HG02885 (cell line): ENCODE data around the gene SYNGAP1.
"Not testable (repeated sequence)": the region's sequence is repeated elsewhere in the genome, so short reads cannot be mapped to it uniquely, and the experiment has no call there.

Source experiments
- ATAC-seq: cut with Tn5 transposase; IDR thresholded peaks from one replicate; pipeline ENCODE4 v1.9.1; 2021; ENCODE audit warnings: mild to moderate bottlenecking; ENCODE audit not compliant: unreplicated experiment, poor library complexity

SYNGAP1 gene

DNA sequence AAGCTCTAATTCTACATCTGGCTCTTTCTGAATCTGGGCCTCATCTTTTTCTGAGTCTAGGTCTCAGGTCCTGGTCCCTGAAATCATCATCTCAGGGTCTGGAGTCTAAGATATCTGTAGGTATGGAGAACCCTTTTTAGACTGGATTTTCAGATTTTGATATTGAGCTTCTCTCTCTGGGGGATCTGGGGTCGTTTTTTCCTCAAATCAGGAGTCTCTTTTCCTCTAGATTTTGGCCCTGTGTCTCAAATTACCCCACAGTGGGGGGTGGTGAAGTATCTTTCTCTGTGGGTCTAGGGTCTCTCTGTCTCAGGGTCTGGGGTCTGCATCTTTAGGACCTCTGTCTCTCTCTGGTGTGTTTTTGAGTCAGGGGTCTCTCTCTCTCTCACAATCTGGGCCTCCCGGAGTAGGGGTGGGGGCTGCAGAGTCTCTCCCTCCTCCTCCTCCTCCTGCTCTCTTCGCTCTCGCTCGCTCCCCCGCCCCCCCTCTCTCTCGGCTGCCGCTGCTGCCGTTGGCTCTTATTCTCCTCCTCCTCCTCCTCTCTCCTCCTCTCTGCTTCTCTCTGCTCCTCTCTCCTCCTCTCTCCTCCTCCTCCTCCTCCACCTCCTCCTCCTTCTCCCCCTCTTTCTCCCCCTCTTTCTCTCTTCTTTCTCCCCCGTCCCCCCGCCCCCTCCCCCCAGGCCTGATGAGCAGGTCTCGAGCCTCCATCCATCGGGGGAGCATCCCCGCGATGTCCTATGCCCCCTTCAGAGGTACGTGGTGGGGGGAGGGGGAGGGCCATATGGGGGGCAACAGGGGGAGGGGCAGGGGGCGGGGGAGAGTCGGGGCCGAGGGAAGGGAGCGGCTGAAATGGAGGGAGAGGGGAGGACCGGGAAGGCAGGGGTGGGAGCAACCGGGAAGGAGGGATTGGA, at the start of gene SYNGAP1:
SYNGAP1 (plus strand) TSS at position 486 of the 911 bp plus-strand sequence; CDS start at position 686, 200 bp downstream.
- ATAC-seq = no peak

DNA sequence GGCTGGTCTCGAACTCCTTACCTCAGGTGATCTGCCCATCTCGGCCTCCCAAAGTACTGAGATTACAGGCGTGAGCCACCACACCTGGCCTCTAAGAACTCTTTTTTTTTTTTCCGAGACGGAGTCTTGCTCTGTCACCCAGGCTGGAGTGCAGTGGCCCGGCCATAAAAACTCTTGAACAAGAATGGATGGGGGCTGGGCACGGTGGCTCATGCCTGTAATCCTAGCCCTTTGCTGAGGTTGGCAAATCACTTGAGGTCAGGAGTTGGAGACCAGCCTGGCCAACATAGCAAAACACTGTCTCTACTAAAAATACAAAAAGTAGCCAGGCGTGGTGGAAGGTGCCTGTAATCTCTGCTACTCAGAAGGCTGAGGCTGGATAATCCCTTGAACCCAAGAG, 48.0 kb upstream of the SYNGAP1 start:
- not testable (repeated sequence) for ATAC-seq

DNA sequence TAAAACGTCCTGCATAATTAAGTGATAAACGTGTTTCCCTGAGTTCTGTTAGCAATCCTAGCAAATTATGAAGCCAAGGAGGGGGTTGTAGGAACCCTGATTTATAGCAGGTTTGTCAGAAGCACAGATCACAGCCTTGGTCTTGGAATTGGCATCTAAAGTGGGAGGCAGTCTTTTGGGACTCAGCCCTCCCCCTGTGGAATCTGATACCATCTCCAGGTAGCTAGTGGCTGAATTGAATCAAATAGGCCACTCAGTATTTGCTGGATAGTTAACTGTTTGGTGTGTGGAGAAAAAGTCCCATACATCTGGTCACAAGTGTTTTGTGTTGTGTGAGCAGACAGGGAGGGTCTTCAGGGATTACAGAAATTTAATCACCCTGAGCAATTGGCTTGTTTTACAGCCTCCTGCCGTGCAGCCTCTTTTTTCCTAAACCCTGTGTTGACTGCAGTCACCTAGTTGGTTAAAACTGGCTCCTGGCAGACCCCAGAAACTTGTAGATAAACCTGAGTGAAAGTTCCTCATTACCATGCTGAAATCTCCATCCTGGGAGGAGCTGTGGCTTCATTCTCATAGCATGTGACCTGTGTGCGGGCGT, 47.2 kb upstream of the SYNGAP1 start:
- no peak for ATAC-seq

DNA sequence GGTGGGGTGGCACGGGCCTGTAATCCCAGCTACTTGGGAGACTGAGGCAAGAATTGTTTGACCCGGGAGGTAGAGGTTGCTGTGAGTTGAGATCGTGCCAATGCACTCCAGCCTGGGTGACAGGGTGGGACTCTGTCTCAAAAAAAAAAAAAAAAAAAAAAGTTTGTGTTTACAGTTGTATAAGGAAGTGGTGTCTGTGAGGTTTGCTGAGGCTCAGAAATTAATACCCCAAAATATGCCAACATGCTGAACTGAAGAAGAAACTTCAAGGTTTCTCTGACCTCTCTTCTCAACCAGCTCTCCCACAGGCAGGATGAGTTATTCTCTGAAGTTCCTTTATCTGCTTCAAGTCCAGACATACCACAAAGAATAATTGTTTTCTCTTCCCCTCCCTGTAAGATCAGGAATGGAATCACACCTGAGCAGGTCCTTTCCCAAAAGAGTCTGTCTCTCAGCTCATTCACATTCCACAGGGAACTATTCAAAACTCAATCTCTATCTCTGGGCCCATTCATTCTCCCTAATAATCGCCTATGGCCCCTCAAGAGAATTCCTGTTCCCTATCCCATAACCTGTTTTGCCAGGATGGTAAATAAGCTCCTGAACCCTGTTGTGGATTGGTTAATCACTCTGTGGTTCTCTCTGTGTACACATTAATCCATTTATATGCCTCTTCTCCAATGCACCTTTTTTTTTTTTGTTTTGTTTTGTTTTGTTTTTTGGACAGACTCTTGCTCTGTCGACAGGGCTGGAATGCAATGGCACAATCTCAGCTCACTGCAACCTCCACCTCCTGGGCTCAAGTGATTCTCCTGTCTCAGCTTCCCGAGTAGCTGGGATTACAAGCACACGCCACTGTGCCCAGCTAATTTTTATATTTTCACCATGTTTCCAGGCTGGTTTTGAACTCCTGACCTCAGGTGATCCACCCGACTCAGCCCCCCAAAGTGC, 45.6 kb upstream of the SYNGAP1 start:
- ATAC-seq = no peak

DNA sequence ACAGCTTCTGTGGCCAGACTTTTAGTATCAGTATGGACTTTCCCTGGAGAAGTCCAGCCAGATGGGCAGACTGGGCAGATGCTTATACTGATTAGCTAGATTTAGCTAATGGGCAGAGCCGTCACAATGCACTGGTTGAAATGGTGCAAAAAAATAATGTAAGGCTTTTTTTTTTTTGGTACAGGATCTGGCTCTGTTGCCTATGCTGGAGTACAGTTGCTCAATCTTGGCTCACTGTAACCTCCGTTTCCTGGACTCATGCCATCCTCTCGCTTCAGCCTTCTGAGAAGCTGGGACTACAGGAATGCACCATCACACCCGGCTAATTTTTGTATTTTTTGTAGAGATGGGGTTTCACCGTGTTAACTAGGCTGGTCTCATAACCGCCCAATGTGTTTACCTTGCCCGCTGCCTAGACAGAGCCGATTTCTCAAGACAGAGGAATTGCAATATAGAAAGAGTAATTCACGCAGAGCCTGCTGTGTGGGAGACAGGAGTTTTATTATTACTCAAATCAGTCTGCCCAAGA, 44.7 kb upstream of the SYNGAP1 start:
- ATAC-seq = no peak

DNA sequence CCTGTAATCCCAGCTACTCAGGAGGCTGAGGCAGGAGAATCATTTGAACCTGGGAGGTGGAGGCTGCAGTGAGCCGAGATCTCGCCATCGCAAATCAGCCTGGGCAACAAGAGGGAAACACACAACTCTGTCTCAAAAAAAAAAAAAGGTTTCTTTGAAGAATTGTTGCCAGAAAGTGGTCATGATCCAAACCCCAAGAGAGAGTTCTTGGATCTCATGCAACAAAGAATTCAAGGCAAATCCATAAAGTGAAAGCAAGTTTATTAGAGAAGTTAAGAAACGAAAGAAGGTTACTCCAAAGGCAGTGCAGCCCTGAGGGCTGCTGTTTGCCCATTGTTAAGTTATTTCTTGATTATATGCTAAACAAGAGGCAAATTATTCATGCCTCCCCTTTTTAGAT, 42.7 kb upstream of the SYNGAP1 start:
- no peak for ATAC-seq

DNA sequence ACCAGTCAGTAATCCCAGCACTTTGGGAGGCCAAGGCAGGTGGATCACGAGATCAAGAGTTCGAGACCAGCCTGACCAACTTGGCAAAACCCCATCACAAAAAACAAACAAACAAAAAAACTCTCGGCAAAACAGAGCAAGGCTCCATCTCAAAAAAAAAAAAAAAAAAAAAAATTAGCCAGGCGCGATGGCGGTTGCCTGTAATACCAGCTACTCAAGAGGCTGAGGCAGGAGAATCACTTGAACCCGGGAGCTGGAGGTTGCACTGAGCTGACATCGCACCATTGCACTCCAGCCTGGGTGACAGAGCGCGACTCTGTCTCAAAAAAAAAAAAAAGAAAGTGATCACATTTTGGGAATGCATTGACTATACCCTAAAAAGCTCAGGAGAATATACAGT, 40.7 kb upstream of the SYNGAP1 start:
- ATAC-seq = not testable (repeated sequence)

DNA sequence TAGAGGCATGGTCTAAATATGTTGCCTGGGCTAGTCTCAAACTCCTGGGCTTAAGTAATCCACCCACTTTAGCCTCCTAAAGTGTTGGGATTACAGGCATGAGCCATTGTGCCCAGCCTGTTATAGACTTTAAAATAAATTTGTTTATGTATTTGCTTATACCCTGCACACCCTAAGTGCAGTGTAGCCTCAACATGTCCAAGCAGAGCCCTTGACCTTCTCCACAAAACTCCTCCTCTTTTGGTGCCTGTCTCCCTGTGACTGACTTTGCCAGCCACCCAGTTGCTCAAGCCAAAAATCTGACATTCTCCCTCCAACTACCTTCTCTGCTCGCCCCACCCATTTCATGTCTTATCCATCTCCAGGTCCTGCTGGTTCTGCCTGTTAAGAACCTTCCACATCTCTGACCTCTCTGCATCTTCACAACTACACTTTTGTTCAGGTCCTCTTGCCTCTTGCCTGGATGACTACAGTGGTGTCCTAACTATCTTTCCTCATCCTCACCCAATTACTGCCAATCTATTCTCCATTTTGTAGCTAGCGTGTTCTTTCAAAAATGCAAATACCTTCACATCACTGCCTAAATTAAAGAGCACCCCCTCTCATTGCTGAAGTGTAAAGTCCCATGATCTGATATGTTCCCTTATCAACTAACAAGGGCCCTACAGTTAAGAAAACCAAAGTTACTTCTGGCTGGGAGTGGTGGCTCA, 39.4 kb upstream of the SYNGAP1 start:
- ATAC-seq = no peak

DNA sequence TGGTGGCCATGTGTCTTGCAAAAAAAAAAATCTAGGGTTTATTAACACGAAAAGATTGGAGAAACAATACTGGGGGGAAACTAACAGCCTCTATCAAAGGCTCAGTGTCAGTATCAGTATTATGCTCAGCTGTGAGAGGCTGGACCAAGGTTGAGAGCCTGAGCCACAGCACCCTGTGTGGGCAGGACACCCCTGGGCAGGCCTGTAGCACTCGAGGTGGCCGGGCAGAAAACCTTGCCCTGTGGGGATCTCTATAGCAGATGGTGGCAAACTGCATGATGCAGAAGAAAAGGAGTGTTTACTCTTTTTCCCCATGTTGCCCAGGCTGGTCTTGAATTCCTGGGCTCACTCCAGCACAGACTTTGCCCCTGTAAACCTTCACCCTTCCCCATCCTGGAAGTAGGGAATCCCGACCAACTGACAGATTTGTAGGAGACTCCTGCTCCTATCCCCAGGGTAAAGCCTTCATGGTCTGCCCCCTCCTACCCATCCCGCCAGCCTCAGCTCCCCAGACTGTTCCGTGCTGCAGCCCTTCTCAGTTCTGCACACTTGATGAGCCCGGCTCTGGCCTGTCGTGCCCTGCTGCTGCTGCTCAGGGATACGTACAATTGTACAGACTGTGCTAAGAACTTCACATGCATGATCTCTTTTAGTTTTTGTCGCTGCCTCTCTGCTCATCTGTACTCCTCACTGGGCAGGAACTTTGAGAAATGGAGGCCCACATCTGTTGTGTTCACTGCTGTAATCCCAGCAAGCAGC, 36.3 kb upstream of the SYNGAP1 start:
- ATAC-seq = no peak

DNA sequence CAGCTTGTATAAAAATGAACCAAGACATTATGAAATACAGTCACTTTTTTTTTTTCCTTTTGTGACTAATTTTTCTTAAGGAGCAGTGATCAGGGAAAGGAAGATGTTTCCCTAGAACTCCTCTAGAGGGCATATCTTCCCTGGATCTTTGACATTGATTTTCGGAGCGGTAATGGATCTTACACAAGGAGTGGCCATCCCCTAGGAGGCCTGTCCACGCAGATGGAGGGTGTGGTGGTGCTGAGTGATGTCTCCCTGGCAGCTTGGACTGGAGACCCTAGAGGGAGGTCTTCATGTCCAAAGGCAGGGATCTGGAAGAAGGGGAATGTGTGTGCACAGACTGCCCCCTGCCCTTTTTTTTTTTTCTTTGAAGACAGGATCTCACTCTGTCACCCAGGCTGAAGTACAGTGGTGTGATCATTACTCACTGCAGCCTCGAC, 35.3 kb upstream of the SYNGAP1 start:
- ATAC-seq = no peak

DNA sequence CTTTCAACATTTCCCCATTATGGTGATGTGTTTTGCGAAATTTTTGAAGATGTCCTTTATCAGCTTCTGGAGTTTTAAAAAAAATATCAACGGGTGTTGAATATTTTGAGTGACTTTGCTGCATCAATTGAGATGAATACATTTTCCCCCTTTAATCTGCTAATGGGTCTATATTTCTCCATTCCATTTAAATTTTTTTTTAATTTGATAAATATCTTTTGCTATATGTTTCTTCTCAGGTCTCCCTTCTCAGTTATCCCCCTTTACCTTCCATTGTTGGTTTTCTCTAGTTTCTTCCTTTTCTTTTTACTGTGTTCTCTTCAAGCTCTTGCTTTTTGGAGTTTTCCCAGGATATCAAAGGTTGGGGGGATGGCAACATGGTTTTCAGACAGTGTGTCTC, 29.7 kb upstream of the SYNGAP1 start:
- ATAC-seq = no peak

DNA sequence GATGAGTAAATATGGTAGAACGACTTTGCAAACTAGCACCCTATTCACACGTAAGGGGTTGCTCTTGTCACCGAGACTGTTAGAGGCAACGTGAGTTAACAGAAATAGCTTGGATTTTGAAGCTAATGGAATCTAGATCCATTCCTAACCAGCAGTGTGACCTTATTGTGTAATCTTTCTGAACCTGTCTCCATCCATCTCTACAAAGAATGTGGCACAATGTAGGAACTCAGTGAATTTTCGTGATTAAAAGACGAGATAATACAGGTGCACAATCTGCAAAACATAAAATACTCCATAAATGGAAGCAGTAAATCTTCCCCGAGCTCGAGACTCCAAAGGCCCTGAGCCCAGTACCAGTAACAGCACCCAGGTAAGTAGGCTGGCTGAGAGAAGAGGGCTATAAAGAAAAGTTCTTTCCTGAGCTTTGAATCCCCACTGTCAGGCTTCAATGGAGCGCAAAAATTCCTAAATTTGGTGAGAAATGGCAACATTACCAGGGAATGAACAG, 29.0 kb upstream of the SYNGAP1 start:
- no peak for ATAC-seq

DNA sequence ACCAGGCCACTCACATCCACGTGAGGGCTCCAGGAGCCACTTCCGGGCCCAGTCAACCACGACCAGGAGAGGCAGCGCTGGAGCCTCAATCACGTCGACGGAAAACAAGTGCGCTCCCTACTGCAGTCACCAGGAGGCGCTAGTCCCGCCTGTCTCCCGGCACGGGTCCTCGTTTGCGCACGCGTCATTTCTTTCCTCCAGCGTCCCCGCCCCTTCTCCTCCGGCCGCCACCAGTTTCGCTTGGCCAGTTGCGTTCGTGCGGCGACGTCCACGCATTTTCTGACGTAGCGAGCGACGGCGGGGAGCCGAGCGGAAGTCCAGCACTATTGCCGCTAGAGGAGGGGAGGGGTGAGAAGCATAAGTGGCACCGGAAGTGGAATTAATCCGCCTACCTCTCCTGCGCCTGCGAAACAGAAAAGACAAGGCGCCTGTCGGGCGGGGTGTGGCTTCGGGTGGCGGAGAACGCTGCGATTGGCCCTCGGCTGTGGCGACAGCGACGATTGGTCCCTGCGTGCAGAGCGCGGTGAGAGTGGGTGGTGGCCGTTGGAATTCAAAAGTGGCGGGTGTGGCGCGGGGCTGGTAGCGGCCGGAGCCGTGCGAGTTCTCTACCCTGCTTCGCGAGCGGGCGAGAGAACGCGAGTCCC, 28.5 kb upstream of the SYNGAP1 start, which contains the start of gene KIFC1:
KIFC1 (plus strand) TSS at position 546 of the 644 bp plus-strand sequence. CDS start 163 bp downstream, outside the sequence.
- peak; percentile 86 for ATAC-seq

DNA sequence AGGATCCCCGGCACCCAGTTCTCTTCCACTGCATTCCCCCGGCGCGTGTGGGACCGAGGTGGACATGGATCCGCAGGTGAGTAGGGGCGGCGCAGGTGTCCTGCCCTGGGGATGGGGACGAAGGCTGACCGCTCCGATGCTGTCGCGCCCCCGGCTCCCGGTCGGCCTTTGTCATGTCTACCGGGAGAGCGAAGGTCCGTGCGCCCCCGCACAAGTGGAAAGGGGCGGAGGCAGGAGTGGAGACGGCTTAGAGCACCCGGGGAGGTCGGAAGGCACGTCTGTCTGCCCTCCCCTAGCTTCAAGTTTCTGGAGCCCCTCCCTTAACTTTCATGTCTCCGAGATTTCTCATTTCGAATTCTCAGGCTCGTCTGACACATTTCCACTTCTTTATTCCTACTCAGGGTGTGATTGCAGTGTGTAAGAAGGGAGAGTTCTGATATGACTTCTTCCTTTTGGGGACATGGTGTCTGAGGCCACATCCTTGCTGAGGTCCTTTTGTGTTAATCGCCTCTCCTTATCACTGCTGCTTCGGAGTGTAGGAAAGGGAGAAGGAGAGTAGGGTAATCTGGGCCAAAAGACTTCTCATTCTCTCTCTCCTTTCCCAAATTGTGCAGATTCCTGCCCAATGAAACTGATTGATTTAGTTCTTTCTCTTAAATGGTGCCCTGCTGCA, 27.8 kb upstream of the SYNGAP1 start:
- ATAC-seq = peak; percentile 4

DNA sequence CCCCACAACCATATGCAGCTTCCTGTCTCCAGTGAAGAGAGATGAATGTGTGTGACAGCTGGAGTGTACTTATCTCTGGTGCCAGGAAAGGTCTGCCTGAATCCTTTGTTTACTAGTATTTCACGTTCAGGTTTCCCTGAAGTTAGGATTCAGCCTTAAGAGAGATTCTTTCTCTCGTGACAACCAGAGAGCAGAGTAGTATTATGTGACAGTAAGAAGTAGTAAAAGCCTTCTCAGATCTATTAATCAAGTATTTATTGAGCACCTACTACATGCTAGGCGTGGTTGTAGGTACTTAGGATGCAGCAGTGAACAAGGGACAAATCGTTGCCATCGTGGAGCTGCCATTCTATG, 27.3 kb upstream of the SYNGAP1 start:
- ATAC-seq = no peak

DNA sequence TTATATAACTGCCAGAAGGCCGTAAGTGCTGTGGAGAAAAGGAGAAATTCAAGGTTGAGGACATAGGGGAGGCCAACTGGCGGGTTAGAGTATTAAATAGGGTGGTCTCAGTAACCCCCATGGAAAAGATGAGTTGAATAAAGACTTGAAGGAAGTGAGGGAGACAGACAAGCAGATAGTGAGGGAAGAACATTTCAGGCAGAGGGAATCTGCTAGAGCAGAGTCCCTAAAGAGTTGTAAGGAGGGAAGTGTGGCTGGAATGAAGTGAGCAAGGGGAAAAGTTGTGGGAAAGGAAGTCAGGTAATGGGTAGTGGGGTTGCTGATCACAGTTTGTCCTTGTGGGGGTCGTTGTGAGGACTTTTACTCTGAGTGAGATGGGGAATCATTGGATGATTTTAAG, 26.9 kb upstream of the SYNGAP1 start:
- ATAC-seq = no peak

DNA sequence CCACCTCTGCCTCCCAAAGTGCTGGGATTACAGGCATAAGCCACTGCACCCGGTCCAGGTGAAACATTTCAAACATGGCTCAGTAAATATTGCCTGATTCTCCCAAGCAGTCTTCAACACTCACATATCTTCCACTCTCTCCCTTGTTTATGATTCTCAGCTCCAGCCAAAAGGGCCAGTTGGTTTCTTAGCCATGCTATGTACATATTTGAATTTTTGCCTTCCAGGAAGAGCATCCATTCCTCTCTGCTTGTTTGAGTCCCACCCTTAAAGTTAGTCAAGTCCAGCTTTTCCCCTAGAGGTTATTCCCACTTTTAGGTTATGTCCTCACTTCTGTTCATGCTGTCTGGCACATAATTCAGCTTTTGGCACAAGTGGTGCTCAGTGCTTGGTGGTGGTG, 22.3 kb upstream of the SYNGAP1 start:
- no peak for ATAC-seq

DNA sequence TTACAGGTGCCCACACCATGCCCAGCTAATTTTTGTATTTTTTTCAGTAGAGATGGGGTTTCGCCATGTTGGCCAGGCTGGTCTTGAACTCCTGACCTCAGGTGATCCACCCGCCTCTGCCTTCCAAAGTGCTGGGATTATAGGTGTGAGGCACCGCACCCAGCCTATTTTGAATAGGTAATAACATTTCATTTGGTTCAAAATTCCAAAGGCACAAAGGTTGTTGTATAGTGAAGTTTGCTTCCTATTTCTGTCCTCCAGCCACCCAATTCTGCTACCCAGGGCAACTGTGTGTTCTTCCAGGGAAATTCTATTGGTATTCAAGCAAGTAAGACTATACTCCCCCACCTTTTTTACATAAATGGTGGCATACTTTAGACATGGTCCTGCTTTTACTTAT, 21.3 kb upstream of the SYNGAP1 start:
- not testable (repeated sequence) for ATAC-seq
